GM12875 (cell line): ENCODE measurements around the gene PHF11.

Experiments used
- H3K4me3 ChIP-seq: one replicate; pipeline ENCODE4 v1.5.1; 2011; ENCODE audit warnings: low read depth, low read length, control low read depth
- CTCF ChIP-seq: IDR thresholded peaks from 2 replicates; pipeline ENCODE4 v1.5.1; 2011; ENCODE audit warnings: low read depth, mild to moderate bottlenecking, control low read depth, inconsistent platforms, low read length, moderate library complexity, borderline replicate concordance; ENCODE audit not compliant: insufficient read depth

The PHF11 gene

GRCh38 chr13:49498206-49498605 lies 2.5 kb downstream of the PHF11 start:
- no peak for TF ChIP-seq CTCF
- no peak overlapping the region for H3K4me3 ChIP-seq

GRCh38 chr13:49499889-49500660 lies 4.3 kb downstream of the PHF11 start:
- H3K4me3 ChIP-seq: no peak overlapping the region
- TF ChIP-seq CTCF: no peak

GRCh38 chr13:49502954-49503353 lies 7.2 kb downstream of the PHF11 start:
- TF ChIP-seq CTCF: no peak
- no peak overlapping the region for H3K4me3 ChIP-seq

GRCh38 chr13:49503951-49504350 lies 8.2 kb downstream of the PHF11 start:
- H3K4me3 ChIP-seq: no peak overlapping the region
- no peak for TF ChIP-seq CTCF

- H3K4me3 ChIP-seq: no peak overlapping the region
- TF ChIP-seq CTCF: no peak
These were observed 16.8 kb downstream of the PHF11 start for GRCh38 chr13:49512578-49512977.

GRCh38 chr13:49516467-49516866 lies 20.7 kb downstream of the PHF11 start:
- no peak overlapping the region for H3K4me3 ChIP-seq
- TF ChIP-seq CTCF: no peak

GRCh38 chr13:49517461-49517860 lies 21.7 kb downstream of the PHF11 start:
- no peak overlapping the region for H3K4me3 ChIP-seq
- peak; percentile 15; the same call in 1 of the 2 replicates for TF ChIP-seq CTCF
